Measurements from ENCODE around the gene ZFYVE28.
A peak's percentile ranks its signal among the peaks of the same experiment; 100 is the strongest.

The ZFYVE28 gene

DNA sequence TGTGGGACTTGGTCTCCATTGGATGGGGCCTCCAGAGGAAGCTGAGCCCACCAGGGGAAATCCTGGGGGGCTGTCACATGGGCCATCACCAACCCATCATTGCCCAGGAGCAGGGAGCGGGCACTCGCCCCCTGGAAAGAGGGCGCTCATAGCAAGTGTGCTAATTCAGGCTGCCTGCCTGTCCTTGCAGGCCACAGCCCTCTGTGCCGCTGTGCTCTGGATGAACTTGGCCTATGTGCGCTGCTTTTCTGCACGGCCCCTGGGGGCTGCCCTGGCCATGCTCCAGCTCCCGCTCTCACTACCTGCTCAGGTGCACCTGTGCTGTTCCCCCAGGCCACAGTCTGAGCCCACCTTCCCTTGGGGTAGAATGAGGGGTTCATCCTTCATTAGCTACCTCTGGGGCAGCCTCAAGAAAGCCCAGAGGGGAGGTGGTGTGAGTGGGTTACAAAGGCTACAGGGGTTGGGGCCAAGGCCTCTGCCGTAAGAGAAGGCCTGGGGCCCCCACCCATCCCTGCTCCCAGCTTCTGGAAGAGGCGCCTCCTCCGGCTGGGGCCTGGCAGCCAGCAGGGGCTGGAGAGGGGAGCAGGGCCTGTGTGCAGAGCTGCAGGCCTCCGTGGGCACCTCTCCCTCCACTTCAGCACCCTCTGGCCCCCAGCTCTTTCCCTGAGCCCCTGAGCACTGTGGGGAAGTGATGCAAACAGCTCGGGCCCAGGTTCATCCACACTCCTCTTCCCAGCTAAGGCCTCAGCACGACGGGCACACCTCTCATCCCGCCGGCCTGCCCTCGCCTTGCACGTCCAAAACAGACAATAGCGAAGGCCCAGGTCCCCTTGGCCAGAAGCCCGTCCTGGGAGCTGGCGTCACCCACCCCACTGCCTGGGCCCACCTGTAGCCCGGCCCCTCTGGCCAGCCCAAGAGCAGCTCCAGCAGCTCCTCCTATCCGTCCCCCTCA is 9.2 kb upstream of the ZFYVE28 start:
- DNase-seq, result no peak

DNA sequence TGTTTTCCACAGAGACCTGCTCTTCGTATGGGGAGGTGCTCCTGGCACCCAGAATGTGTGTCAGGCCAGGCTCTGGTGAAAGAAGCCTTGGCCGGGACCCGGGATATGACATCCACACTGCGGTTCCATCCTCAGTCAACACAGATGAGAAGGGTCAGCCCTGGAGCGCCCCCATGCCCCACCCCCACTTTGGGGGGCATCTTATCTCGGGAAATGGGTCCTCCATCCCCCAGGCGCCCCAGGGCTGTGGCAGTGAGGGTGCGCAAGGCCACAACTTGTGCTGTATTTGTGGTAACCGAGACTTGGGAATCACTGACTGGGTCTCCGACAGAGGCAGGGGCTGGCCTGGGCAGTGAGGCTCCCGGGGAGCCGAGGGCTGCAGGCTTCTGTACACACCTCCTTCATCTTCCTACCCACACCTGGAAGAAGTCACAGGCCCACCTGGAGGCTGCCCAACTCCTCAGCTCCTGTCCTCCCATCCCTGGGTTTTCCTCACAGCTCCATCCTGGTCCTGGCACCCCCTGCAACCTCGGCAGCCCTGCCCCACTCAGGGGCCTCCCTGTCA is 8.3 kb upstream of the ZFYVE28 start:
- DNase-seq, result no peak

DNA sequence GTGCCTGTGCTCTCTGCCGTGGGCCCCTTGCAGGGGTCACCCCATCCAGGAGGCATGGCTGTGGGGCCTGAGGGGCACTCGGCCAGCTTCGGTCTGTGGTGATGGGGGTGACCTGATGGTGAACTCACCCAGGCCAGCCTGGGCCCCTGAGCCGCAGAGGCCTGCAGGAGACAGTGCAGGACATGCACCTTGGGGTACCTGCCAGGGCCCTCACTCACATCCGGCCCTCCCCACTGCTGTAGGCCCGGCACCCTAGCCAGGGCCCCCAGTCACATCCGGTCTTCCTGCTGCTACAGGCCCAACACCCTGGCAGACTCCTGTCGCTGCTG is 7.6 kb upstream of the ZFYVE28 start:
- DNase-seq, result no peak

GRCh38 chr4:2425386-2426068 is 7.1 kb upstream of the ZFYVE28 start:
- no peak for DNase-seq

GRCh38 chr4:2424581-2424980 is 6.1 kb upstream of the ZFYVE28 start:
- no peak for DNase-seq

GRCh38 chr4:2423695-2424094 is 5.2 kb upstream of the ZFYVE28 start:
- no peak for DNase-seq

DNA sequence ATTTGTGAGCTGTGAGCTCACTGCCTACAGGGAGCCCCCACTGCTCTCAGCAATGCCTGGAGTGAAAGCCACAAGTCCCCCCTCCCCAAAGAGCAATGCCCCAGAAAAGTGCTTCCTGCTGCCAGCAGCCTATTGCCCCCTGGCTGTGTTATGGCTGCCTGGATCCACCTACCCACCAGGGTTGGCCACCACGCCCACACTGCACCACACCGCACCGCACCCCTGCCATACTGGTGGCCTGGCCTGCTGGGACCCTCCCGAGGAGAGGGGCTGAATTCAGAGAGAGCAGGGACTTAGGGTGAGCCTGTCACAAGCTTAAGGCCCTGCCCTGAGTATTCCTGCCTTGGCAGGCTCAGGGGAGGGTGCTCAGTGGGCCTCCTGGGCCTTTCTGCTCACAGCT is 4.6 kb upstream of the ZFYVE28 start:
- DNase-seq, result no peak

- no peak for DNase-seq
Measured at GRCh38 chr4:2421928-2422327, 3.5 kb upstream of the ZFYVE28 start.

GRCh38 chr4:2419814-2420213 is 1.4 kb upstream of the ZFYVE28 start:
- DNase-seq, result no peak

GRCh38 chr4:2418650-2419571 is 466 bp upstream of the ZFYVE28 start, which contains the start of gene CFAP99:
CFAP99 (plus strand) TSS chr4:2418955.
- peak; percentile 90 for DNase-seq

DNA sequence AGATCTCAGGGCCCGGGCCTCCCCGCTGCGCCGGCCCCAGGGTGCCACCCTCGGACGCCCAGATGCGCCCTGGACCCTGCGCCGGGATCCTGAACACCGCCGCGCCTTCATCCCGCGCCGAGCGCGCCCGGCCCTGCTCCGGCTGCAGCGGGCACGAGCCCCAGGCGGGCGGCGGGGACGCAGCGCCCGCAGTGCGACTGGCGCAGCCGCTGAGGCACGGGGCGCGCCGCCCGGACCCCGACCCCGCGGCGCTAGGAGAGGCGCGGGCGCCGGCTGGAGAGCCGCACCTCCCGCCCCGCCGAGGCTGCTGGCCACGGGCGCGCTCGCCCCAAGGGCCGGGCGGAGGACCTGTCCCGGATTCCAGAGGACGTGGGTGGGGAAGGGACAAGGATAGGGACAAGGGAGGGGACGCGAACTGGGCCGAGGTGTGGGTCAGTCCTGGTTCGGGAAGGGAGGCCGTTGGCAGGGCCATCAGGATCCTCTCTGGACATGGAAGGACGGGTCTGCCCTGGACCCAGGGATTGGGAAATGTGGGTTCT is 1.1 kb downstream of the ZFYVE28 start:
- no peak for DNase-seq

- DNase-seq, result no peak
Measured at GRCh38 chr4:2416564-2417225, 1.8 kb downstream of the ZFYVE28 start.

DNA sequence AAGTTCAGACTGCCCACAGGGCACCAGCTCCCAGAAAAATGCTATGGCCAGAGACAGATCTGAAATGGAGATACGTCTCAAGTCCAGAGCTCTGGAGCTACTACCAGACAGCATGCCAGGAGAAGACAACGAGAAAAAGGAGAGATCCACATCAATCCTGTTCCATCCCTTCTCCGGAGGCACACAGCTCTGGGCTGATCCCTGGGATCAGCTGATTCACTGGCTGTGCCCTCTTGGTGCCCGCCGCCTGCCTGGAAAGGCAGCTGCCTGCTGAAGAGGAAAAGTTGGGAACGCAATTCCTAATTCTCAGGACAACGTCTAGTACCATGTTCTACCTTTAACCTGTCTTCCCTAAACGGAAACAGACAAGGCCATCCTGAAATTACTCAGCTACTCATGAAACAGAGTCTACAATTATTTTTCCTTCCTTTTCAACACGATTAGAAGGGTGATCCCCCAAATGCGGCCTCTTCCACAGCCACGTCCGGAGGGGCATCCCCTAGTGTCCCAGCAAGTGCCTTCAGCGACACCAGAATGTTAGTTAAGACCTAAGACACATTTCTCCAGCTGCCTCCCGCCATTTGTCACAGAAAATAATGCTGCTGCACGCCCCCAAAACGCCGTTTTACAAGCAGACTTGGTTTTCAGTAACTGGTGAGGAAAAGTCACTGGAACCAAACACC is 2.4 kb downstream of the ZFYVE28 start:
- DNase-seq, result no peak

DNA sequence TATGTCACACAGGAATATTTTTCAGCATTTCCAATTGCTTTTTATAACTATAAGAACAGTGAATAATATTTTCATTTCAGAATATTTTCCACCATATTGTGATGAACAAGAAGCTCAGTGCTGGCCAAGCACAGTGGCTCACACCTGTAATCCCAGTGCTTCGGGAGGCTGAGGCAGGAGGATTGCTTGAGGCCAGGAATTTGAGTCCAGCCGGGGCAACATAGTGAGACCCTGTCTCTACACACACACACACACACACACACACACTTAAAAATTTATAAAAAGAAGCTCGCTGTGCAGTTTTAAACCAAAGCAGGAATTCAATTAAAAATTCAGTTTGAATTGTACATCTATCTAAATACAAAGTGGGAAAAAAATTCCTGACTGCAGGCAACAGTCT is 3.2 kb downstream of the ZFYVE28 start:
- no peak for DNase-seq

DNA sequence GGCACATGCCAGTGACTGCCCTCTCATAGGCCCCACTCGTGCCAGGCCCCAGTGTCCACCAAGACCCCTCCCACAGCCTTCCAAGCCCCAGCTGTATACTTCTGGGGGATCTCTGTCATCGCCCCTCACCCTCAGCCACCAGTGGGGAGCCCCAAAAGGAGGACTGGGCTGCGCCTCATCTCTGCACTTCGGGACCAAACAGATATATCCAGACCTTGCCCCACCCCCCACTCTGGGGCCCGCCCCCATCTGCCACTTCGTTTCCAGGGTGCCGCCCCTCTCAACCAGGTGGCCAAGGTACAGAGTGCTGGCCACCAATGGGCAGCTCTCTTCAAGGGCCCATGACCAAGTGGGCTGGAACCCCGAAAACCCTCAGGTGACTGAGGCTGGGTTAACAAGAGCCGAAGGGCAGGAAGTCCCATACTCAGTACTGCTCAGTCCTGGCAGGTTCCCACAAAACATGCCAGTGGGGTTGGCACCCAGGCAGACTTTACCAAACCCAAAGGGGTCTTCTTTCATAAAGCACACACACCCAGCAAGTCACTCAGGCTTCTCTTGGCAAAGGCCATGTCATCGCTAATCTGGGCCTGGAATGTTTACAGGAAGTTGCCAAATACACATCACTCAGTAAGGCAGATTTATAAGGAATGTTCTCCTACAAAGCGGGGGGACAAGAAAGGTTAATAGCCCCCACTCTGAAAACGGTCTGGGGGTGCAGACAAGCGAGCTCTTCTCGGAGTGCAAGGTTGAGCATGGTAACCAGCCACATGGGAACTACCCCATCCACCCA is 4.4 kb downstream of the ZFYVE28 start:
- no peak for DNase-seq

DNA sequence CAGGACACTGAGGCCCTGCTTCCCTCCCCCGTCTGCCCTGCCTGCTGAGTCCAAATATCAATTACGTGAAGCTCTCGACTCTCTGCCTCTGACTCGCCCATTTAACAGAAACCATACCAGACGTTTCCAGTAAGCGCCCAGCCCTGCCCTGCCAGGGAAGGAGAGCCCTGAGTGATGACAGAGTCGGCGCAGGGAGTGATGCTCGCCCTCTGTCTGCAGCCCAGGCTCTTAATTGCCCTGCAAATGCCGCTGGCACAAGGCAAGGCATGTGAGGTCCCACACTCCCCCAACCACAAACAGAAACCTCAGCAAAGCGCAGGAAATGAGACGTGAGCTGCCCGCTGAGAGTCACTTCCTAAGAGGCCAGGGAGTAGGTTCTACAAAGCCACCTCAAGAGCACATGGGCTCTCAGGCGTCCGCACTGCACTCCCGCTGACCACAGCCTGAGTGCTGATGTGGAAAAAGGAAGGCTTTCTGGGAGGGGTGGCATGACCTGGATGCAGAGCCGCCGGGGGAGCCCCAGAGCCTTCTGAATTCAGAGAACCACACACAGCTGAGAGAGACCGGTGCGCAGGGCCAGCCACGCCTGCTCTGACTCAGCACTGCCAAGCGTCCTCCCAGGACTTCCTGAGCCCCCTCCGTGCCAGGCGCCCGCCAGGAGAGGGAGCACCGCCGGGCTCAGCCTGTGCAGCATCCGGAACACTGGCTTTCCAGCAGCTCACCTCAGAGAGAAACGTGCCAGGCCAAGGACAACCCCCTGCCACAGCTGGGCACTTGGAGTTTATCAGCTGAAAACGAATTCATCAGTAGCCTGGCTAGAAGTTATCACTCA is 5.3 kb downstream of the ZFYVE28 start:
- peak; percentile 73 for DNase-seq

- DNase-seq, result no peak
Measured at GRCh38 chr4:2412534-2412884, 5.9 kb downstream of the ZFYVE28 start.

- no peak for DNase-seq
Measured at GRCh38 chr4:2411786-2412510, 6.5 kb downstream of the ZFYVE28 start.

GRCh38 chr4:2409381-2409783 is 9.1 kb downstream of the ZFYVE28 start:
- DNase-seq, result no peak
